Measurements from ENCODE around the gene GADD45G. TPM values are rescaled to one million over a fixed set of nuclear protein-coding genes. Genes with fewer than 3 reads are reported as not detected.
A peak's percentile ranks its signal among the peaks of the same experiment; 100 is the strongest.

GADD45G gene
- total and polyA plus RNA-seq, 4 donors, result 5.5 to 106 (median 43.3) TPM

DNA sequence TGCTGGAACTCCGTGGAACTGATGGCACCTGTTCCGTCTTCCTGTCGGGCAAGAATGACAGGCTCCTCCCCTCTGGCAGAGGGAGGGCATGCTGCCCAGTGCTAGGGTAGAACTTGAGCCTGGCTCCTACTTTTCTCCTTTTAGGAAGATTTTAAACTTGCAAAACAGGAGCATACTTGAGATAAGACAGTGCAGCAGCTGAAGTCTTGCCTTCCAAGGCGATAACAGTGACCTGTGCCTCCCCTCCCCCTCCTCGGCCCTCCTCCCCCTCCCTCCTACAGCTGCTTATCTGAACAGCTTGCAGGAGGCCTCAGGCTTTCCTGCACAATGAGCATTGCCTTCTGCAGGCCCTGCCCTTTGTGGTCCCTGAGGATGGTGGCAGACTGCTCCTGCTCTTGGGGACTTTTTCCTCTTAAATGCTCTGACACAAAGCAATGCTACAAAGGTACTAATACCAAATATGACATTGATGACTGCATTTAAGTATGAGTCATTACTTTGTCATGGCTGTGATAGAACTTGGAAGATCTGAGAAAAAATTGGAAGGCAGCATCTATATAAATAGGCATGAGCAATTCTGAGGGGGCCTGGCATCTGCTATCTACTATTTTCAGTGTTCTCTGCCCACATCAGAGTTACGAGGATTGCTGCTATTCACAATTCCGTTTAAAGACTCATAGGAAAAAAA, 2.0 kb downstream of the GADD45G start:
- TF ChIP-seq JUND (IDR thresholded peaks at IDR 0.05), result peak in 1 of 2 donors; percentile 12
- TF ChIP-seq EGR1 (IDR thresholded peaks at IDR 0.05; ENCODE audit: low read depth in 2 of 2), result no peak
- H3K4me1 ChIP-seq (ENCODE audit: control insufficient read depth in 4 of 4, insufficient read depth in 4 of 4, low read length in 3 of 4), result peaks cover 0 to 34% (median 18%) of the 10 kb centered on the region in 4 donors
- H3K4me3 ChIP-seq (ENCODE audit: low read depth in 1 of 3, low read length in 3 of 3), result peak overlapping the region; percentile 79 to 95 (median 87)
- no peaks in the 10 kb centered on the region for H3K27me3 ChIP-seq (ENCODE audit: control insufficient read depth in 4 of 4, insufficient read depth in 4 of 4, low read length in 3 of 4)
- WGBS, result 31% methylated on average over 7 of the region's 7 CpGs
- H3K9me3 ChIP-seq (ENCODE audit: control insufficient read depth in 4 of 4, low read length in 3 of 4), result no peaks in the 10 kb centered on the region
- peak overlapping the region; percentile 82 to 88 for H3K27ac ChIP-seq (ENCODE audit: low read depth in 1 of 2, low read length in 2 of 2)
- H3K9ac ChIP-seq (ENCODE audit: low read depth in 1 of 2, low read length in 2 of 2), result peak overlapping the region; percentile 39 to 85
- no peaks in the 10 kb centered on the region for H3K36me3 ChIP-seq (ENCODE audit: control insufficient read depth in 4 of 4, insufficient read depth in 3 of 4, low read depth in 1 of 4, low read length in 3 of 4)
- peak; percentile 85 for DNase-seq (ENCODE audit: low spot score)

DNA sequence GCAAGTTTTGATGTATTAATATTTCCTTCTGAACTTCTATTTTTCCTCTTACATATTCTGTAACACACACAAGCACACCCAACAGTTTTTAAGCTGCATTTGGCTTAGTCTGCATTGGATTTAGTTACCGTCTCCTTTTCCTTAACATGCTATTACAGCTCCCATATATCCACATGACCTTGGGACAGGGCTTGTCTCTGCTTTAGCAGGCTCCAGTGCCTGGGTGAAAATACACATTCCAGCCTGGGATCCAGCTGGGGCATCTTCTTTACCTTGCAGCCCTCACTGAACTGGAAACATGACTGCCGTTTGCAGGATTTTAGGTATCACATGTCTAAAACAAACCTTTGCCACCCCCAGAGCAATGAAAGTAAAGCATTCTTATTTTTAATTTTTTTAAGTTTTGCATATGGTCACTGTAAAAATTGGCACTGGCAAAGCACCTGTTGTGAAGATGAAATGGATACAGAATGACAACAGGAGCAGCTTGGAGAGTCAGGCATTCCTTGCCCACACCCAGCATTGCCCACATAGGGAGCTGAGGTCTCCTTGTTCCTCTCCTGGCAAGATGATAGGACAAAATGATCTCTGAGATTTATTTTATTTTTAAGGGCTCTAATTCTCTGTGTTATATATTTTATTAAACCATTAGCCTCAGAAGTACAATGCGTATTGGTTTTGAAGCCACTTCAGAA, 4.0 kb downstream of the GADD45G start:
- H3K4me3 ChIP-seq (ENCODE audit: low read depth in 1 of 3, low read length in 3 of 3), result no peak overlapping the region
- DNase-seq (ENCODE audit: low spot score), result no peak
- no peaks in the 10 kb centered on the region for H3K36me3 ChIP-seq (ENCODE audit: control insufficient read depth in 4 of 4, insufficient read depth in 3 of 4, low read depth in 1 of 4, low read length in 3 of 4)
- H3K27me3 ChIP-seq (ENCODE audit: control insufficient read depth in 4 of 4, insufficient read depth in 4 of 4, low read length in 3 of 4), result no peaks in the 10 kb centered on the region
- TF ChIP-seq HNF4G (IDR thresholded peaks at IDR 0.05) (no peak), RXRA (IDR thresholded peaks at IDR 0.05) (no peak), JUND (IDR thresholded peaks at IDR 0.05) (no peak), RAD21 (IDR thresholded peaks at IDR 0.05) (peak in 1 of 2 donors; percentile 37)
- TF ChIP-seq, protein P1, sequence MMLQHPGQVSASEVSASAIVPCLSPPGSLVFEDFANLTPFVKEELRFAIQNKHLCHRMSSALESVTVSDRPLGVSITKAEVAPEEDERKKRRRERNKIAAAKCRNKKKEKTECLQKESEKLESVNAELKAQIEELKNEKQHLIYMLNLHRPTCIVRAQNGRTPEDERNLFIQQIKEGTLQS (IDR thresholded peaks at IDR 0.05), result no peak
- WGBS, result 75% methylated on average over 3 of the region's 3 CpGs
- peak overlapping the region; percentile 16 to 82 for H3K27ac ChIP-seq (ENCODE audit: low read depth in 1 of 2, low read length in 2 of 2)
- no peak overlapping the region for H3K9ac ChIP-seq (ENCODE audit: low read depth in 1 of 2, low read length in 2 of 2)
- peaks cover 0 to 27% (median 10%) of the 10 kb centered on the region in 4 donors for H3K4me1 ChIP-seq (ENCODE audit: control insufficient read depth in 4 of 4, insufficient read depth in 4 of 4, low read length in 3 of 4)
- H3K9me3 ChIP-seq (ENCODE audit: control insufficient read depth in 4 of 4, low read length in 3 of 4), result peaks cover 0 to 6% (median 1%) of the 10 kb centered on the region in 4 donors

- 57% methylated on average over 8 of the region's 8 CpGs for WGBS
Observed at GRCh38 chr9:89609426-89610006, 4.7 kb downstream of the GADD45G start.

More at GRCh38 chr9:89609426-89610006, 4.7 kb downstream of the GADD45G start:
- no peak for DNase-seq (ENCODE audit: low spot score)
- no peaks in the 10 kb centered on the region for H3K36me3 ChIP-seq (ENCODE audit: control insufficient read depth in 4 of 4, insufficient read depth in 3 of 4, low read depth in 1 of 4, low read length in 3 of 4)
- peaks cover 0 to 6% (median 1%) of the 10 kb centered on the region in 4 donors for H3K9me3 ChIP-seq (ENCODE audit: control insufficient read depth in 4 of 4, low read length in 3 of 4)
- H3K4me1 ChIP-seq (ENCODE audit: control insufficient read depth in 4 of 4, insufficient read depth in 4 of 4, low read length in 3 of 4), result peaks cover 0 to 20% (median 6%) of the 10 kb centered on the region in 4 donors
- H3K4me3 ChIP-seq (ENCODE audit: low read depth in 1 of 3, low read length in 3 of 3), result no peak overlapping the region
- TF ChIP-seq RAD21 (IDR thresholded peaks at IDR 0.05) (peak; percentile 17 to 42), SP1 (IDR thresholded peaks at IDR 0.05) (peak; percentile 35), RXRA (IDR thresholded peaks at IDR 0.05) (peak in 1 of 2 donors; percentile 36), HNF4A (conservative IDR thresholded peaks at IDR 0.05) (peak; percentile 50 to 51)
- TF ChIP-seq, protein P2, sequence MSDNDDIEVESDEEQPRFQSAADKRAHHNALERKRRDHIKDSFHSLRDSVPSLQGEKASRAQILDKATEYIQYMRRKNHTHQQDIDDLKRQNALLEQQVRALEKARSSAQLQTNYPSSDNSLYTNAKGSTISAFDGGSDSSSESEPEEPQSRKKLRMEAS (IDR thresholded peaks at IDR 0.05), result no peak
- TF ChIP-seq, protein P1 (IDR thresholded peaks at IDR 0.05), result no peak
- no peaks in the 10 kb centered on the region for H3K27me3 ChIP-seq (ENCODE audit: control insufficient read depth in 4 of 4, insufficient read depth in 4 of 4, low read length in 3 of 4)
- H3K27ac ChIP-seq (ENCODE audit: low read depth in 1 of 2, low read length in 2 of 2), result peak overlapping the region in 1 of 2 donors; percentile 16
- no peak overlapping the region for H3K9ac ChIP-seq (ENCODE audit: low read depth in 1 of 2, low read length in 2 of 2)
